HG02852 (cell line): ENCODE results near the gene SUMF1.

ENCODE experiments used
- ATAC-seq: cut with Tn5 transposase; IDR thresholded peaks from one replicate; pipeline ENCODE4 v1.9.1; 2021; ENCODE audit warnings: mild to moderate bottlenecking, moderate library complexity; ENCODE audit not compliant: unreplicated experiment

The SUMF1 gene

DNA sequence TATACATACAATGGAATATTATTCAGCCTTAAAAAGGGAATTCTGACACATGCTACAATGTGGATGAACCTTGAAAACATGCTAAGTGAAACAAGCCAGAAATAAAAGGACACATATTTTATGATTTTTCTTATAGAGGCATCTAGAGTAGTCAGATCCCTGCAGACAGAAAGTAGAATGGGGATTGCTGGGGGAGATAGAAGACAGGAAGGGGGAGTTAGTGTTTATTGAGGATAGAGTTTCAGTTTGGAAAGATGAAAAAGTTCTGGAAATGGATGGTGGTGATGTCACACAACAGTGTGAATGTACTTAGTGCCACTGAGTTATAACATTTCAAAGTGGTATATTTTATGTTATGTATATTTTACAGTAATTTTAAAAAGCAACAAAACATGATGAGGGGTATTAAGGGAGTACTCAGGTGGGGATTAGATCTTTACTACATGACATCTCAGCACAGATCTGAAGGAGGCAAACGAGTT is 30.8 kb upstream of the SUMF1 start:
- ATAC-seq: no peak

DNA sequence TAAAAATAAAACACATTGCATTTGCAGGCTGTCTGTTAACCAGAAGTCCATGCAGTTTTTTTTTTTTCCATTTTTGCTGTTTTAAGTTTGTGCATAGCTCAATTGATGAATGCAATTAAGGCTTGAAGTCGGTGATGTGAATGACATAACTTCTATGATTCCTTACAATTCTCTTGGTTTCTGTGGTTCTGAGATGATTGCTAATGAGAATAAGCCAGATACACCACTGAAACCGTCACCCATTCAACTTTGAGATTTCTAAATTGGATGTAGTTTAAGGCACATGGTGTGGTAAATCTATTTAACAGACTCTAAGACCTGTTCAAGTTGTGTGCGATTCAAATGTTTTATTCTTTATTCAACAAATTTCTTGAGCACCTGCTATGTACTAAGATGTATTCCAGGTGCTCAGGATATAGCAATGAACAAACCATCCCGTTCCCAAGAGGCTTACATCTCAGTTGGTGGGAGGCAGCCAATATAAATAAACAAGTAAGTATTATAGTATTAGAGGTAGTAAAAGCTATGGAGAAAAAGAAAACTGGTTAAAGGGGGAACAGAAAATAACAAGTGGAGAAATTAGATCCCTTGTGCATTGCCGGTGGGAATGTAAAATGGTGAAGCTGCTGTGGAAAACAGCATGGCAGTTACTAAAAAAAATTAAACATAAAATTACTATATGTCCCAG is 30.1 kb upstream of the SUMF1 start:
- ATAC-seq: no peak

DNA sequence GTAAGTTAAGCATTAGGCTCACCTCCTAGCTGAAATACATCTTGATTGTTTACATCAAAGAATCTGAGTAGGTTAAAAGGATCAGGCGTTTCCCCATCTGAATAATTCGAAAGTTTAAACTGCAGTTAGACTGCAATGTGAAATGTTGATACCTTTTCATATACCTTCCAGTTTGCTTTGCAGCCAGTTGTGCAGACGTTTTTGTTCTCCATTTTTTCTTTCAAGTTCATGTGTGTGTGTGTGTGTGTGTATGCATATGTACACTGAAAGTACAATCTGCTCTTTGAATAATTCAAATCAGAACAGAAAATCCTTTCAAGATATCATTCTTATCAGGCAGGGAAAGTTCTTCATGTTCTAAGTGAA is 29.0 kb upstream of the SUMF1 start:
- no peak for ATAC-seq

DNA sequence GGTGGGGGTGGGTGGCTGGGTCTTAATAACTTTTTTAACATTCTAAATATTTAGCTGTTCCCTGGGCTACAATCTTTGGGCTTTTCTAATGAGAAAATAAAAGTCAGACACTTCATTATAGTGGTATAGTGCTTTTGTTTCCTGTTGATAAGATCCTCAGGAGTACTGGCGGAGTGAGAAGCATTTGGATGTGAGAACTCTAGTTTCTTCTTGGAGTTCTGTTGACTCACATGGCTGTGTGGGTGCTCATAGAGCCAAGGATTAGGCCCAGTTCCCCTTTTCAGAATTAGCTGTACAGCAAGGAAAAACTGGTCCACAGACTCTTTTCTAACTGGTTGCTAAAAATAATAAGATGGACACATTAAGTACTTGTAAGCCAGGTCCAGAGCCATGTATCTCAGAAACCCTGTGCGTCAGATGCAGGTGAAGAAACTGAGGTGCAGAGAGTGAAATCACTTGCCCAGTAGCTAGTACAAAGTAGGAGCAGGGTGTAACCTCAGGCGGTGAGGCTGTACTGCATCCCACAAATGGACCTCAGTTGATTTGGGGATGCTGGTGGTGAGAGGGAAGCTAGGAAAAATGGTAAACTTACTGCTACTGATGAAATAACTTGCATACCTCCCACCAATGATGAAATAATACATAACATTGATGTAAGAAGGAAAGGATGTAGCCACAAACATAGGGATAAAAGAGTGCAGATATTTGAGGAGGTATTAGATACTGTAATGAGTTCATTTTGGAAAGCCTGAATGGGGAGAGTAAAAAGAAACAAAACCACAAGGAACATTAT is 28.4 kb upstream of the SUMF1 start:
- no peak for ATAC-seq

DNA sequence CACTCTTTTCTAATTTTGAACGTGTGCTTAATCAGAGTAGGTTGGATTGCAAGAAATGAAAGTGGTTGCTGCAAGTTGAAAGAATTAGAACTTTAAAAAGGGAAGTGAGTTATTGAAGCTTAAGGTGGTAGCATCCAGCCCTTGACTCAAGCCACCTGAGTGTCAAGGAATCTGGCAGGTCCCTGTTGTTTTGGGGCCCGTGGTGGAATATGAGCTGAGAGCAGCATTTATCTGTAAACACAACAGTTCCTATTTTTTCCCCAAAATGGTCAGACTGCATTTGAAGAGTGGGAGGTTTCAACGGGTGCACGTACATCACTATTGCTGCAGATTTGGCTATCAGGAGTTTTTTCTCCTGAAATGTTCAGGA is 27.8 kb upstream of the SUMF1 start:
- peak; percentile 14 for ATAC-seq

DNA sequence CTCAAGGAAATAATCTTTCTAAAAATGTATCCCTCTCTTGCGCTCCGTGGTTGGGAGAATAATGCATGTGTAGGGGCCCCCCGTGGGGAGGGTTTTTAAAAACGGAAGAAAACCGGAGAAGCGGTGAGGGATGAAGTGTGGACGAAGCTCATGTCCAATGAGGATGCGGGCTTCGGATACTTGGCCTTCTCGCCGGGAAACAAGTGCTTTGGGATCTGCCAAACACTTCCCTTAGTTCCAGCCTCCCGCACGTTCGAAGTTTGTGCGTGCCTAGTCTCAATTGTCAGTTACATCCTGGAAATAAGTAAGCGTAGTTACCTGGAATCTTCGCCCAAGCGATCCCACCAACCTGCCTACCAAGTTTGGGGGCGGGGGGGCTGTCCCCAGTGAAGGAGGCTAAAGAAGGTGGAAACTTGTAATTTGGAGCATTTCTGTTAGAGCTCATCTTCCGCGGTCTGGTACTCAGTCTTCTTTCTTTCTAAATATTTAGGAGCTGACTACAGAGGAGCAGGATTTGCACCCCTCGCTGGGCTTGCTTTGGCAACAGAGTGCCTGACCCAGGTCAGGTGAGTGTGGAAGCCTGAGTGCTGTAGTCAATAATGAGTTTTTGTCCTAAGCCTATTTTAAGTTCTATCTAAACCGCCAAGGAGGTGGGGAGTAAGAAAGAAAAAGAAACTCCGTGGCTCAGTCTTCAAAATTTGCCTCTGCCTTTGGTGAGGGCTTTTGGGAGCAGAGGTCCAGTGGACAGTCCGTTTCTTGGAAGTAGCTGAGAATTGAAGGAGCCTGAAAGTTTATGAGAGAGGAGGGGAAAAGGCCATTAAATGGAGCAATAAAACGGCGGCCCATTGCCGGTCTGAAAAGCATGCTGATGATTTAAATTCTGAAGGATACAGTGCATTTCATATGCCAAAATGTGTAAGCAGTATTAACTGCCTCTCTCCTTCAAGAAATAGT is 27.1 kb upstream of the SUMF1 start:
- ATAC-seq: no peak

DNA sequence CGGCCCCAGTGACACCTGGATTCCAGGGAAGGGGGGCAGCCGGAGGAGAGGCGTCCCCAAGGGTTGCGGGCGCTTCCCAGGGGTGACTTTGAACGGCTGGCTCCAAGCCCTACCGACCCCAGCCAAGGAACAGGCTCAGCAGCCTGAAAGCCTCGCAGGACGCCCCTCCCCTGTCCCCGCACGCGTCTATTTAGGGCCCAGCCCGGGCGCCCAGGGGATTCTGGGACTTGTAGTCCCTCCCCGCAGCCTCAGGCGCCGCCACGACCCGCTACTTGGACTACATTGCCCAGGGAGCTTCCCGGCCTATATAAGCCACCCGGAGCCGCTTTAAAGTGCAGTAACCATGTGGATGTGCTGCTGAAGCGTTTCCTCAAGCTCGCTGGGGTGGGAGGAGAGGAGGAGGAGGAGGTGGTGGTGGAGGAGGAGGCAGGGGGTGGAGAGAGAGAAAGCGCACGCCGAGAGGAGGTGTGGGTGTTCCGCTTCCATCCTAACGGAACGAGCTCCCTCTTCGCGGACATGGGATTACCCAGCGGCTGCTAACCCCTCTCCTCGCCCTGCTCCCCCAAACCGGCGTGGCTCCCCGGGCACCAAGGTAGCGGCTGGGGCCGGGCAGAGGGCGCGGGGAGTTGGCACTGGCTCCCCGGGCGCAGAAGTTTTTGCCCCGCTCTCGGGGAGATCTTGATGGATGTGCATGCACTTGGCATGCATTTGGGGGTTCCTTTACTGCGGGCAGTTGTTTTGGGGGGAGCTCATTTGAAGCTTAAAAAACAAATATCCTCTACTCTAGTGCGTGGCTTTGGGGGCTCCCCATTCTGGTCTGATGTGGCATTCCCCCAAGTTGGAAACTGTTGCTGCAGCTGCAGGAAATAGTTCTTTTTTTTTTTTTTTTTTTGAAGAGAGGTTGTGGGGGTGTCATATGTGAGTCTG is 26.2 kb upstream of the SUMF1 start, which contains the start of gene ITPR1:
TSS of gene ITPR1 (plus strand) at position 335 of the 927 bp plus-strand sequence. CDS start 23,144 bp downstream, outside the sequence.
- peak; percentile 89 for ATAC-seq

DNA sequence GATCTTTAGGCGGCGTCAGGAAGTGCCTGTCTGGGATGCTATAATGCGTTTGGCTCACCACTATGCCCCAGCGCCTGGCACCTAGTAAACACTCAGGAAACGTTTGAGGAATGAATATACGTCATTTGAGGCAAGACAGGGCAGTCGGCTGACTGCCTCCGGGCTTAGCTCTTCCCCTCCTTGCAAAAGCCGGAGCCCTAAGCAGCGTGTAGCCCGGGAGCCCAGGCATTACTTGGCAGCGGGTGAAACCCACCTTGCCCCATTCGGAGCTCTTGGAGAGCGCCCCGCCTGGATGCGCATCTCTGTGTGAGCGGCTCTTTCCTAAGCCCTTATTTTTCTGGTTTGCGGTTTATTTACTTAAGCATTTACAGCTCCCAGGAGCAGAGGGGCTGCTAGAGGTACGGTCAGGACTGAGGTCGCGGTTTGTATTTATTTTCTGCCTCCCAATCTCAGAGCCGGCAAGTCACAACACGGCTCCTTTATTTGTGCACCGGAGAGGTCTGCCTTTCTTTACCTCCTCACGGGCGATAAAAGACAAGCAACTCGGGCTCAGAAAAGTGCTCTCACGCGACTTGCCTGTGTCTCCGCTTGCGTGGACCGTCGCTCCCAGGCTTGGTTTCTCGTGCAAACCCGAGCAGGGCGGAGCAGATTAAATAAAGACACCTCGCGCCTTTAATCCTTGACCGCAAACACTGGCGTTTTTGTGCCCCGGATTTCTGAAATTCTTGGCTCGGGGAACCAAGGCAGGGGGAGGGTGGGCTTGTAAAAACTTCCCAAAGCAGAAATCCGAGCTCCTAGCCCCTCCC is 25.3 kb upstream of the SUMF1 start:
- ATAC-seq: peak; percentile 14

DNA sequence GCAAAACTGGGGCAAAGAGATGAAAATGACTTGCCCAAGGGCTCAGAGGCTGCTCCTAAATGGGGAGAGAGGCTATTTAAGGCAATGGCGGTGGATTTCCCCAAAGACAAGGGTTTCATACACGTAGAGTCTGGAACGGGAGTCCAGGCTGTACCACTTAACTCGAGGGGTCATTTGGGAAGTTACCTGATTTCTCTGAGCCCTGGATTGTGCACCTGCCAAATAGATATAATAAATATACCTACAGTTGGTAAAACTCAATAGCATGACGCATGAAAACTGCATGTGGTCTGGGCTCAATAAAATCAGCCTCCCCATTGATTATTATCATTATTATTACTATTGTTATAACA is 24.8 kb upstream of the SUMF1 start:
- no peak for ATAC-seq

DNA sequence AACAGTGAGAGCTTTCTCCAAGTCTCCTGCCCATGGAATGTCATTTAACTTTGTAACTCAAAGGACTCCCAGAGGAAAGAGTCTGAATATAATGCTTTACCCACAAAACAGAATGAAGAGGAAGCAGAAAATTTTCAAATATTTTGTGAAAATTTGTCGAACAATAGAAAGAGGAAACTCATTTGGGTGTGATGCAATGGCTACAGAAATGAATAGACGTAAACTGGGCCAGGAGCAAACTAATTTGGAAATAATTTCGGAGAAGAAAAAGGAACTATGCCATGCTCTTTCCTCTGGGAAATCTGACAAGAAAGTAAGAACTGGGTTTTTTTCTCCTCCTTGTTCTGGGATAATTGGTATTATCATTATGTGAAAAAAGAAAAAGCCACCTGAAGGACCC is 11.2 kb upstream of the SUMF1 start:
- ATAC-seq: no peak

DNA sequence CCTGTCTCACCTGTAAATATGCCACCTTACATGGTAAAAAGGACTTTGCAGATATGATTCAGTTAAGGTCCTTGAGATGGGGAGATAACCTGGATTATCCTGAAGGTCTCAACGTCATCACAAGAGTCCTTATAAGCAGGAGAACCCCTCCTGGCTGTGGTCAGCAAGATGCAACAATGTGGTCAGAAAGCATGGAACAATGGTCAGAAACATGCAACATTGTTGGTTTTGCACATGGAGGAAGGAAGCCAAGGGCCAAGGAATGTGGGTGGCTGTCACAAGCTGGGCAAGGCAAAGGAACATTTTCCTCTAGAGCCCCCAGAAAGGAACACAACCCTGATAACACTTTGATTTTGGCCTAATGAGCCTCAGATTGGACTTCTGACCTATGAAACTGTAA is 9.4 kb upstream of the SUMF1 start:
- no peak for ATAC-seq

DNA sequence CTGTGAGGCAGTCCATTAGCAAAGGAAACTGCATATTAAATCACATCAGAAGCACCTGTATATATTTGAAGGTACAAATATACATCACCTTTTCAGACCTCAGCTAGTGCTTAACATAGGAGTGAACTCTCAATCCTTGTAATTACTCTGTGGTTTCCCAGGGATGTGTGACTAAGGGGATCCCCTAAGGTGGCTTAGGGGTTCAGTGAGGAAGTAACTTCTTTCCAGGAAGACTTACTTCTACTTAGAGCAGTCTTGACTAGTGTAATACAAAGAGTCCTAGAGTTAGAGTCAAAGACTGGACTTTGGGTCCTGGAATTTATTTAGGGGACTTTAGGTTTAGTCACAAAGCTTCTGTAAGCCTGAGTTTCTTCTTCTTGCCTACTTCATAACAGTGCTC is 8.7 kb upstream of the SUMF1 start:
- ATAC-seq: no peak

DNA sequence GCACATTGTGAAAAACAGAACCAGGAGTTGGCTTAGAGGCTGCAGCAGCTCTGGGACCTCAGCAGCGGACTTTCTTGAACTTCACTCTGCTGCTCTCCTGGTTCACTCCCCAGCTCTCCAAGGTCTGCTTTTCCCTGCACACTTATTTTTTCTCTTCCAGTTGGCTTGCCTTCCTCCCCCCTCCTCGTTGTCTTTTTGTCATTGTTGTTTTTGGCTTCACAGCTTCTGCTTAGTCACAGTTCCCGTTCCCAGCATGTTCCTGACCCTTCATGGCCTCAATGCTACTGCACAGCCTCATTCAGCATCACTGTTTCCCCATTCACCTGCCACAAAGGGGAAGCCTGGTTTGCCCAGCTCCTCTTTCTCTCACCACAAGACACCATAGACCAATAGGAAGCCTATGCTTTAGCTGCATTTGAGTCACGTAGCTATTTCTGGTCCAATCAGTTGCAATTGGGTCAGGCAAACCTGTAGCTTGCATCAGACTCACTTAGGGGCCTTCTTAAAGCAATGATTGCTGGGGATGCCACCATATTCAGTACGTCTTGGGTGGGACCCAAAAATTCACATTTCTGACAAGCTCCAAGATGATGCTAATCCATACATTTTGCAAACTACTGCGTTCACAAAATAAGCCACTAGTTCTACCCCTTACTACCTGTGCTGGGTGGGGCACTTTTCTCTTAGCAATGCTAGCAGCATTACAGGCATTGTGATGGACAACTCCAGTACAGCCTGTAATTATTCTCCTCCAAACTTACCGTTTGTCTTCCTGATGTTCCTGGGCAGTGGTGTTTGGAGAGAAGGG is 7.8 kb upstream of the SUMF1 start:
- peak; percentile 60 for ATAC-seq

DNA sequence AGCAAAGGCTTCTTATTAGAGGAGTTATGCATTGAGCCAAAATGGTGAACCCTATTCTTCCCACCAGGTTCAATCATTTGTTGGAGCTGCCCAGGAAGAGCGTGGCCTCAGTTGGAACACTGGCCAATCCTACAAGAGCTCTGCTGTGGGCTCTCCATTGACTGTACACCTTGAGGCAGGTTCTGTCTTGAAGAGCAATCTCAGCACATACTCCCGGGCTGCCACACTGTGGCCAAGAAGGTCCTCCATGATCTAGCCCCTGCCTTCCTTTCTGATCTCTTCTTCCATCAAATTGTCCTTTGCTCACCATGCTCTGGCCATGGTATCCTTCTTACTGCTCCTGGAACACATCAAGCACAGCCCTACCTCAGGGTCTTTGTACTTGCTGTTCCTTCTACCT is 5.7 kb upstream of the SUMF1 start:
- ATAC-seq: no peak

DNA sequence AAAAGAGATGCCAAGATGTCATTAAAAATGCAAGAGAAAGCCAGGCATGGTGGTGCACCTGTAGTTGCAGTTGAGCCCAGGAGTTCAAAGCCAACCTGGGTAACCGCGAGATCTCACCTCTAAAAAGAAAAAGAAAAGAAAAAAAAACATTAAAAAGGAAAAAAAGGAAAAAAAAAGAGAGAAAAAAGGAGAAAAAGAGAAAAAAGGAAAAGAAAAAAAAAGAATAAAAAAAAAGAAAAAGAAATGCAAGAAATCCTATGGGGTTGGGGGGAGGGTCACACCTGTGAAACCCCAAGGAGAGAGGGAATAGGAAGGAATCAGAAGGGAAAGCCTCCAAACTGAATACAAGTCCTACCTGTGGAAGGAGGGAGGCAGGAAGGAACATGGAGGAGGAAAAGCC is 5.2 kb upstream of the SUMF1 start:
- ATAC-seq: no peak

DNA sequence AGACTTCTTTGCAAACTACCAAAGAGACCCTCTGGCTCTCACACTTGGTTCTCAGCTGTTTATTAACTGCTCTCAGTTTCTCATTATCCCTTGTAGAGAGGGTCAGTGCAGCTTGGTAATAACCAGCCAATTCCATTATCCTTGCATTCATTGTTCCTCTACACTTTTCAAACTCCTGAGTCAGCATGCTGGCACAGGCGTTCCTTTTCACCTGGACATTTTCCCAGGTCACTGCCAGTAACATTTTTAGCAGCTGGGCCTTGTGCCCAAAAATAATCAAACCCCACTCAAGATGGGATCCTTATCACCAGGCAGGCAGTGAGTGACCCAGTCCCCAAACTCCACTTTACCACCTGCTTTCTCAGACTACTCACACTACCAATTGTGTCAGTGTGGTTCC is 4.8 kb upstream of the SUMF1 start:
- ATAC-seq: no peak

DNA sequence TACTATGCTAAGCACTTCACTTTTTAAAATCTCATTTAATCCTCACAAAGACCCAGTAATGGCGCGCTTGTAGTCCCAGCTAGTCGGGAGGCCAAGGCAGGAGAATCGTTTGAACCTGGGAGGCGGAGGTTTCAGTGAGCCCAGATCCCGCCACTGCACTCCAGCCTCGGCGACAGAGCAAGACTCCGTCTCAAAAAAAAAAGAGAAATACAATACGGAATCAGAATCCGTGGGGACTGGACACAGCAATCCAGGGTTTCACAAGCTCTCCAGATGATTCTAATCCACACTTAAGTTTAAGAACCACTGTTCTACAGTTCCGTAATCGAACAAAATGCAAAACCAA is 426 bp upstream of the SUMF1 start:
- no peak for ATAC-seq

DNA sequence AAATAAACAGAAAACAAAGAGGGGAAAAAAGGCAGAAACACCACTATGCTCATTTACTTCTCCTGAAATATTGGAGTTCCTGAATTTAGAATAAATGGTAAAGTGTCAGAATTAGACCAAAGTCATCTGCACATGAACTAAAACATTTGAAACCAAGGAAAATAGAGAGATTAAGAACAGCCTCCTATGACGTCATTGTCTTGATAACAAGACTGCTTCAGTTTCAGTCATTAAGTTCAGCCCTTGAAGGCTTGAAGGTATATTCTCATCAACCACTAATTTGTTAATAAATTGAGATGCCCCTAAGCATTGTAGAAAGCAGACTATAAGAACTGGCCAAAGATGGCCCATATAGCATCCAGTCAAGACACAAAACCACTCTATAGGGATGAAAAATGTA is 2.5 kb downstream of the SUMF1 start:
- no peak for ATAC-seq
